SK-N-SH treated with all-trans-retinoic acid at 6 μM for 48 hours (cell line): ENCODE results near the gene CBLN1.

ENCODE experiments used
- ATAC-seq: fragments of 200-7000 bp; cut with Tn5 transposase; 3 replicates; pipeline ENCODE4 v1.9.1; 2020; ENCODE audit warnings: mild to moderate bottlenecking, moderate library complexity
- ARNTL ChIP-seq: fragments of 450-650 bp; formaldehyde crosslinking; IDR thresholded peaks from 2 replicates; pipeline ENCODE4 v1.5.0; 2020; ENCODE audit warnings: low read depth, mild to moderate bottlenecking, moderate library complexity, borderline replicate concordance
- BACH2 ChIP-seq: fragments of 250-450 bp; sonication (Bioruptor Pico); IDR thresholded peaks from 2 replicates; pipeline ENCODE4 v1.9.0; 2021; ENCODE audit warnings: mild to moderate bottlenecking, borderline replicate concordance
- ESRRG ChIP-seq: fragments of 250-450 bp; sonication (Bioruptor Pico); IDR thresholded peaks from 2 replicates; pipeline ENCODE4 v1.6.1; 2021; ENCODE audit warnings: mild to moderate bottlenecking
- ISL1 ChIP-seq: fragments of 250-450 bp; sonication (Bioruptor Pico); IDR thresholded peaks from 2 replicates; pipeline ENCODE4 v2.1.2; 2022; ENCODE audit warnings: mild to moderate bottlenecking, moderate library complexity
- OSR1 ChIP-seq: fragments of 250-450 bp; sonication (Bioruptor Pico); IDR thresholded peaks from 2 replicates; pipeline ENCODE4 v1.8.0; 2022; ENCODE audit warnings: moderate library complexity, mild to moderate bottlenecking, inconsistent platforms
- PPARA ChIP-seq: fragments of 250-450 bp; sonication (Bioruptor Pico); IDR thresholded peaks from 2 replicates; pipeline ENCODE4 v1.5.0; 2020; ENCODE audit warnings: mild to moderate bottlenecking, borderline replicate concordance
- RARB ChIP-seq: fragments of 250-450 bp; sonication (Bioruptor Pico); IDR thresholded peaks from 2 replicates; pipeline ENCODE4 v1.8.0; 2021; ENCODE audit warnings: mild to moderate bottlenecking, moderate library complexity
- SNAI2 ChIP-seq: fragments of 250-450 bp; sonication (Bioruptor Pico); IDR thresholded peaks from 2 replicates; pipeline ENCODE4 v1.5.0; 2020; ENCODE audit warnings: mild to moderate bottlenecking, moderate library complexity
- TCF4 ChIP-seq: fragments of 250-450 bp; sonication (Bioruptor Pico); IDR thresholded peaks from 2 replicates; pipeline ENCODE4 v1.8.0; 2021; ENCODE audit warnings: mild to moderate bottlenecking, moderate library complexity, borderline replicate concordance
- TOX ChIP-seq: fragments of 250-450 bp; sonication (Bioruptor Pico); IDR thresholded peaks from 2 replicates; pipeline ENCODE4 v1.8.0; 2021; ENCODE audit warnings: mild to moderate bottlenecking, moderate library complexity, borderline replicate concordance
- ZC3H10 ChIP-seq: fragments of 250-450 bp; sonication (Bioruptor Pico); IDR thresholded peaks from 2 replicates; pipeline ENCODE4 v1.5.1; 2021; ENCODE audit warnings: mild to moderate bottlenecking, moderate library complexity
- ZFP3 ChIP-seq: fragments of 250-450 bp; sonication (Bioruptor Pico); IDR thresholded peaks from 2 replicates; pipeline ENCODE4 v1.5.0; 2020; ENCODE audit warnings: mild to moderate bottlenecking, moderate library complexity
- ZFP30 ChIP-seq: fragments of 450-650 bp; formaldehyde crosslinking; IDR thresholded peaks from 2 replicates; pipeline ENCODE4 v1.5.0; 2022; ENCODE audit warnings: mild to moderate bottlenecking, moderate library complexity
- ZNF565 ChIP-seq: fragments of 450-650 bp; formaldehyde crosslinking; conservative IDR thresholded peaks from 2 replicates; pipeline ENCODE4 v1.5.0; 2020; ENCODE audit warnings: low read depth, mild to moderate bottlenecking, moderate library complexity
- ZNF70 ChIP-seq: fragments of 450-650 bp; formaldehyde crosslinking; IDR thresholded peaks from 2 replicates; pipeline ENCODE4 v1.5.0; 2020; ENCODE audit warnings: mild to moderate bottlenecking, moderate library complexity
- ZNF8 ChIP-seq: fragments of 450-650 bp; formaldehyde crosslinking; IDR thresholded peaks from 2 replicates; pipeline ENCODE4 v1.5.0; 2020; ENCODE audit warnings: mild to moderate bottlenecking, moderate library complexity
- TF ChIP-seq, protein P1 (sequence below): fragments of 250-450 bp; sonication (Bioruptor Pico); IDR thresholded peaks from 2 replicates; pipeline ENCODE4 v1.5.0; 2020; ENCODE audit warnings: mild to moderate bottlenecking, moderate library complexity
- TF ChIP-seq, protein P2 (sequence below): fragments of 250-450 bp; sonication (Bioruptor Pico); IDR thresholded peaks from 2 replicates; pipeline ENCODE4 v1.5.1; 2021; ENCODE audit warnings: mild to moderate bottlenecking, moderate library complexity
- TF ChIP-seq, protein P3 (sequence below): fragments of 250-450 bp; sonication (Bioruptor Pico); IDR thresholded peaks from 2 replicates; pipeline ENCODE4 v1.5.1; 2020; ENCODE audit warnings: low read depth, mild to moderate bottlenecking, moderate library complexity
- TF ChIP-seq, protein P4 (sequence below): fragments of 250-450 bp; sonication (Bioruptor Pico); IDR thresholded peaks from 2 replicates; pipeline ENCODE4 v1.8.0; 2020; ENCODE audit warnings: mild to moderate bottlenecking, moderate library complexity, borderline replicate concordance
- TF ChIP-seq, protein P5 (sequence below): fragments of 250-450 bp; sonication (Bioruptor Pico); IDR thresholded peaks from 2 replicates; pipeline ENCODE4 v1.8.0; 2021; ENCODE audit warnings: low read depth, mild to moderate bottlenecking, moderate library complexity, borderline replicate concordance

Gene CBLN1

DNA sequence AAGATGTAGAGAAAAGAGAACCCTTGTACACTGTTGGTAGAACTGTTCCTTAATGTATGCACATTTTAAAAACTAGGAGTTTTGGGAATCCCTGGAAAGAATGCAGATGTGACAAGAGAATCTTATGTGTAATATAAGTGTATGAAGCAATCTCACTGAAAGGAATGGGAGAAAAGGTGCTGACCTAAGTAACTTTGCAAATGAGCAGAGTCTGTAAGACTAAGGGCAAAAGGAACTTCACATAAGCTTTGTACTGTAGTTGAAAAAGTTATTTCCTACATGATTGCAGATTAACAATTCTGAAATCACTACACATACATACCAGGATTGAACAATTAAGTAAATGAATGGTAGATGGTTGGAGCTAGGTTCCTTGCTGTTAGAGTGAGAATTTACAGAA is 22.3 kb downstream of the CBLN1 start:
- TF ChIP-seq ARNTL (CRISPR knock-in tag) (no peak), TOX (CRISPR knock-in tag) (no peak), OSR1 (CRISPR knock-in tag) (no peak), PPARA (CRISPR knock-in tag) (no peak), SNAI2 (CRISPR knock-in tag) (no peak), ZNF8 (CRISPR knock-in tag) (no peak), ZNF565 (no peak), BACH2 (CRISPR knock-in tag) (no peak), RARB (CRISPR knock-in tag) (no peak), TCF4 (CRISPR knock-in tag) (no peak), ZC3H10 (no peak), ESRRG (CRISPR knock-in tag) (no peak), ZFP30 (CRISPR knock-in tag) (no peak), ZNF70 (no peak), ZFP3 (no peak)
- TF ChIP-seq, protein P1, sequence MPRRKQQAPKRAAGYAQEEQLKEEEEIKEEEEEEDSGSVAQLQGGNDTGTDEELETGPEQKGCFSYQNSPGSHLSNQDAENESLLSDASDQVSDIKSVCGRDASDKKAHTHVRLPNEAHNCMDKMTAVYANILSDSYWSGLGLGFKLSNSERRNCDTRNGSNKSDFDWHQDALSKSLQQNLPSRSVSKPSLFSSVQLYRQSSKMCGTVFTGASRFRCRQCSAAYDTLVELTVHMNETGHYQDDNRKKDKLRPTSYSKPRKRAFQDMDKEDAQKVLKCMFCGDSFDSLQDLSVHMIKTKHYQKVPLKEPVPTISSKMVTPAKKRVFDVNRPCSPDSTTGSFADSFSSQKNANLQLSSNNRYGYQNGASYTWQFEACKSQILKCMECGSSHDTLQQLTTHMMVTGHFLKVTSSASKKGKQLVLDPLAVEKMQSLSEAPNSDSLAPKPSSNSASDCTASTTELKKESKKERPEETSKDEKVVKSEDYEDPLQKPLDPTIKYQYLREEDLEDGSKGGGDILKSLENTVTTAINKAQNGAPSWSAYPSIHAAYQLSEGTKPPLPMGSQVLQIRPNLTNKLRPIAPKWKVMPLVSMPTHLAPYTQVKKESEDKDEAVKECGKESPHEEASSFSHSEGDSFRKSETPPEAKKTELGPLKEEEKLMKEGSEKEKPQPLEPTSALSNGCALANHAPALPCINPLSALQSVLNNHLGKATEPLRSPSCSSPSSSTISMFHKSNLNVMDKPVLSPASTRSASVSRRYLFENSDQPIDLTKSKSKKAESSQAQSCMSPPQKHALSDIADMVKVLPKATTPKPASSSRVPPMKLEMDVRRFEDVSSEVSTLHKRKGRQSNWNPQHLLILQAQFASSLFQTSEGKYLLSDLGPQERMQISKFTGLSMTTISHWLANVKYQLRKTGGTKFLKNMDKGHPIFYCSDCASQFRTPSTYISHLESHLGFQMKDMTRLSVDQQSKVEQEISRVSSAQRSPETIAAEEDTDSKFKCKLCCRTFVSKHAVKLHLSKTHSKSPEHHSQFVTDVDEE (CRISPR knock-in tag): no peak
- TF ChIP-seq, protein P2, sequence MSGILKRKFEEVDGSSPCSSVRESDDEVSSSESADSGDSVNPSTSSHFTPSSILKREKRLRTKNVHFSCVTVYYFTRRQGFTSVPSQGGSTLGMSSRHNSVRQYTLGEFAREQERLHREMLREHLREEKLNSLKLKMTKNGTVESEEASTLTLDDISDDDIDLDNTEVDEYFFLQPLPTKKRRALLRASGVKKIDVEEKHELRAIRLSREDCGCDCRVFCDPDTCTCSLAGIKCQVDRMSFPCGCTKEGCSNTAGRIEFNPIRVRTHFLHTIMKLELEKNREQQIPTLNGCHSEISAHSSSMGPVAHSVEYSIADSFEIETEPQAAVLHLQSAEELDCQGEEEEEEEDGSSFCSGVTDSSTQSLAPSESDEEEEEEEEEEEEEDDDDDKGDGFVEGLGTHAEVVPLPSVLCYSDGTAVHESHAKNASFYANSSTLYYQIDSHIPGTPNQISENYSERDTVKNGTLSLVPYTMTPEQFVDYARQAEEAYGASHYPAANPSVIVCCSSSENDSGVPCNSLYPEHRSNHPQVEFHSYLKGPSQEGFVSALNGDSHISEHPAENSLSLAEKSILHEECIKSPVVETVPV (CRISPR knock-in tag): no peak
- TF ChIP-seq, protein P3, sequence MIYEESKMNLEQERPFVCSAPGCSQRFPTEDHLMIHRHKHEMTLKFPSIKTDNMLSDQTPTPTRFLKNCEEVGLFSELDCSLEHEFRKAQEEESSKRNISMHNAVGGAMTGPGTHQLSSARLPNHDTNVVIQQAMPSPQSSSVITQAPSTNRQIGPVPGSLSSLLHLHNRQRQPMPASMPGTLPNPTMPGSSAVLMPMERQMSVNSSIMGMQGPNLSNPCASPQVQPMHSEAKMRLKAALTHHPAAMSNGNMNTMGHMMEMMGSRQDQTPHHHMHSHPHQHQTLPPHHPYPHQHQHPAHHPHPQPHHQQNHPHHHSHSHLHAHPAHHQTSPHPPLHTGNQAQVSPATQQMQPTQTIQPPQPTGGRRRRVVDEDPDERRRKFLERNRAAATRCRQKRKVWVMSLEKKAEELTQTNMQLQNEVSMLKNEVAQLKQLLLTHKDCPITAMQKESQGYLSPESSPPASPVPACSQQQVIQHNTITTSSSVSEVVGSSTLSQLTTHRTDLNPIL (CRISPR knock-in tag): no peak
- TF ChIP-seq, protein P4, sequence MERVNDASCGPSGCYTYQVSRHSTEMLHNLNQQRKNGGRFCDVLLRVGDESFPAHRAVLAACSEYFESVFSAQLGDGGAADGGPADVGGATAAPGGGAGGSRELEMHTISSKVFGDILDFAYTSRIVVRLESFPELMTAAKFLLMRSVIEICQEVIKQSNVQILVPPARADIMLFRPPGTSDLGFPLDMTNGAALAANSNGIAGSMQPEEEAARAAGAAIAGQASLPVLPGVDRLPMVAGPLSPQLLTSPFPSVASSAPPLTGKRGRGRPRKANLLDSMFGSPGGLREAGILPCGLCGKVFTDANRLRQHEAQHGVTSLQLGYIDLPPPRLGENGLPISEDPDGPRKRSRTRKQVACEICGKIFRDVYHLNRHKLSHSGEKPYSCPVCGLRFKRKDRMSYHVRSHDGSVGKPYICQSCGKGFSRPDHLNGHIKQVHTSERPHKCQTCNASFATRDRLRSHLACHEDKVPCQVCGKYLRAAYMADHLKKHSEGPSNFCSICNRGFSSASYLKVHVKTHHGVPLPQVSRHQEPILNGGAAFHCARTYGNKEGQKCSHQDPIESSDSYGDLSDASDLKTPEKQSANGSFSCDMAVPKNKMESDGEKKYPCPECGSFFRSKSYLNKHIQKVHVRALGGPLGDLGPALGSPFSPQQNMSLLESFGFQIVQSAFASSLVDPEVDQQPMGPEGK (CRISPR knock-in tag): no peak
- ATAC-seq: no peak

DNA sequence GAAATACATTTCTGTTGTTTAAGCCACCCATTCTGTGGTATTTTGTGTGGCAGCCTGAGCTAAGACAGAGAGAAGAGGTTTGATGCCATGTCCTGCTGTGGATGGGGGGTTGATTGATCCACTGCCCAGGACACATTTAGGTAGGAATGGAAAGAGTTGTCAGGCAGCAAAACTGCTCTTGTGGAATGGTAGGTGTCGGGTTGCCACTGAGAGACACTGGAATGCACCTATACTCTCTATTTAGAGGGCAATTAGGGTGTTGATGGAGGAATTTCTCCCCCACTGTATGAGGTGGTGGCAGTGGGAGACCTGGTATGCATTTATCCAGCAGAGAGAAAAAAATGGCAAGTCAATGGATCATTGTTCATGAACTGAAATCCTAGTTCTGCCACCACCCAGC is 30.9 kb downstream of the CBLN1 start:
- ATAC-seq: no peak

More for the DNA sequence above, 30.9 kb downstream of the CBLN1 start:
- TF ChIP-seq, protein P1 (CRISPR knock-in tag): no peak
- TF ChIP-seq ZNF8 (CRISPR knock-in tag): no peak
- TF ChIP-seq, protein P2 (CRISPR knock-in tag): no peak
- TF ChIP-seq SNAI2 (CRISPR knock-in tag): no peak
- TF ChIP-seq ISL1 (CRISPR knock-in tag): no peak
- no peak for TF ChIP-seq RARB (CRISPR knock-in tag)
- TF ChIP-seq, protein P4 (CRISPR knock-in tag): no peak
- TF ChIP-seq ZFP3: no peak
- TF ChIP-seq BACH2 (CRISPR knock-in tag): no peak
- no peak for TF ChIP-seq ESRRG (CRISPR knock-in tag)
- no peak for TF ChIP-seq ZFP30 (CRISPR knock-in tag)
- no peak for TF ChIP-seq TCF4 (CRISPR knock-in tag)
- TF ChIP-seq ARNTL (CRISPR knock-in tag): no peak
- TF ChIP-seq, protein P5, sequence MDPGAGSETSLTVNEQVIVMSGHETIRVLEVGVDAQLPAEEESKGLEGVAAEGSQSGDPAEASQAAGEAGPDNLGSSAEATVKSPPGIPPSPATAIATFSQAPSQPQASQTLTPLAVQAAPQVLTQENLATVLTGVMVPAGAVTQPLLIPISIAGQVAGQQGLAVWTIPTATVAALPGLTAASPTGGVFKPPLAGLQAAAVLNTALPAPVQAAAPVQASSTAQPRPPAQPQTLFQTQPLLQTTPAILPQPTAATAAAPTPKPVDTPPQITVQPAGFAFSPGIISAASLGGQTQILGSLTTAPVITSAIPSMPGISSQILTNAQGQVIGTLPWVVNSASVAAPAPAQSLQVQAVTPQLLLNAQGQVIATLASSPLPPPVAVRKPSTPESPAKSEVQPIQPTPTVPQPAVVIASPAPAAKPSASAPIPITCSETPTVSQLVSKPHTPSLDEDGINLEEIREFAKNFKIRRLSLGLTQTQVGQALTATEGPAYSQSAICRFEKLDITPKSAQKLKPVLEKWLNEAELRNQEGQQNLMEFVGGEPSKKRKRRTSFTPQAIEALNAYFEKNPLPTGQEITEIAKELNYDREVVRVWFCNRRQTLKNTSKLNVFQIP (CRISPR knock-in tag): no peak
